ENCODE measurements around the gene PDCD11. TPM values are rescaled to one million over a fixed set of nuclear protein-coding genes. Genes with fewer than 3 reads are reported as not detected.
A peak's percentile ranks its signal among the peaks of the same experiment; 100 is the strongest.

PDCD11 gene
- total and polyA plus RNA-seq, 2 of the 8 experiments (the other 6 are each of a cell fraction or from before 2014, with no cell fraction given), result 18.1 to 79.1 TPM

DNA sequence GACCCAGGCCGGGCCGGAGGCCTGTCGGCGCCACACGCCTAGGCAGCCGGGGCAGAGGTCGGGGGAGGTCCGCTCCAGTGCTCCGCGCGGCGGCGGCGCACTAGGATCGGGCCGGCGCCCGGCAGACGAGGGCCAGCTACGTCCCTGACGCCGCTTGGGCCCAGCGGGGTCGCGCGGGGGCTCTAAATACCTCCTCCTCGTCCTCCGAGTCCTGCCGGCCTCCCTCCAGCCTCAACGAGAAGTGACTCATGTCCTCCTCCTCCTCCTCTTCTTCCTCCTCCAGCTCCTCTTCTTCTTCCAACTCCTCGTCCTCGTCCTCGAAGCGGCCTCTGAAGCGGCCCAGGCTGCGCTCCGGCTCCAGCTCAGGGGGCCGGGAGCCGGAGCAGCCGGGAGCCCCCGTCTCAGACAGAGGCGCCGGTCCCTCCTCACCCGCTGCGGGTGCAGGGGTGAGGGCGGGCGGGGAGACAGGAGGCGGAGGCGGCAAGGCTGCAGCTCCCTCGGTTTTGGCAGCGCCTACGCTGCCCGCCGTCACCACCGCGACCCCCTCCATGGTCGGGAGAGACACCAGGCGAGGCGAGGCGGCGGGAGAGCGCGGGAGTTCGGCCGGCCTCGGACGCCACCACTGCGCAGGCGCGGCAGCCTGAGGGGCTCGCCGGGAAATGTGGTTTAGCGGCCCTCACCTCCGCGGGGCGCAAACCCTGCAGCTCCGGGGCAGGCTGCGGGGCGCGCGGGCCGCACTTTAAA is 45.7 kb upstream of the PDCD11 start, which contains the start of gene PCGF6 (continued):
- TF ChIP-seq, protein P1, sequence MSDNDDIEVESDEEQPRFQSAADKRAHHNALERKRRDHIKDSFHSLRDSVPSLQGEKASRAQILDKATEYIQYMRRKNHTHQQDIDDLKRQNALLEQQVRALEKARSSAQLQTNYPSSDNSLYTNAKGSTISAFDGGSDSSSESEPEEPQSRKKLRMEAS (IDR thresholded peaks at IDR 0.05), result peak; percentile 91
- TF ChIP-seq TEAD4 (IDR thresholded peaks at IDR 0.05; ENCODE audit: low read depth, low read length), result no peak
- TF ChIP-seq JUND (IDR thresholded peaks at IDR 0.05; ENCODE audit: low read length), result 0 out of 2 replicates have a peak, but pooled peaks have one; percentile 26
- TF ChIP-seq, protein P2, sequence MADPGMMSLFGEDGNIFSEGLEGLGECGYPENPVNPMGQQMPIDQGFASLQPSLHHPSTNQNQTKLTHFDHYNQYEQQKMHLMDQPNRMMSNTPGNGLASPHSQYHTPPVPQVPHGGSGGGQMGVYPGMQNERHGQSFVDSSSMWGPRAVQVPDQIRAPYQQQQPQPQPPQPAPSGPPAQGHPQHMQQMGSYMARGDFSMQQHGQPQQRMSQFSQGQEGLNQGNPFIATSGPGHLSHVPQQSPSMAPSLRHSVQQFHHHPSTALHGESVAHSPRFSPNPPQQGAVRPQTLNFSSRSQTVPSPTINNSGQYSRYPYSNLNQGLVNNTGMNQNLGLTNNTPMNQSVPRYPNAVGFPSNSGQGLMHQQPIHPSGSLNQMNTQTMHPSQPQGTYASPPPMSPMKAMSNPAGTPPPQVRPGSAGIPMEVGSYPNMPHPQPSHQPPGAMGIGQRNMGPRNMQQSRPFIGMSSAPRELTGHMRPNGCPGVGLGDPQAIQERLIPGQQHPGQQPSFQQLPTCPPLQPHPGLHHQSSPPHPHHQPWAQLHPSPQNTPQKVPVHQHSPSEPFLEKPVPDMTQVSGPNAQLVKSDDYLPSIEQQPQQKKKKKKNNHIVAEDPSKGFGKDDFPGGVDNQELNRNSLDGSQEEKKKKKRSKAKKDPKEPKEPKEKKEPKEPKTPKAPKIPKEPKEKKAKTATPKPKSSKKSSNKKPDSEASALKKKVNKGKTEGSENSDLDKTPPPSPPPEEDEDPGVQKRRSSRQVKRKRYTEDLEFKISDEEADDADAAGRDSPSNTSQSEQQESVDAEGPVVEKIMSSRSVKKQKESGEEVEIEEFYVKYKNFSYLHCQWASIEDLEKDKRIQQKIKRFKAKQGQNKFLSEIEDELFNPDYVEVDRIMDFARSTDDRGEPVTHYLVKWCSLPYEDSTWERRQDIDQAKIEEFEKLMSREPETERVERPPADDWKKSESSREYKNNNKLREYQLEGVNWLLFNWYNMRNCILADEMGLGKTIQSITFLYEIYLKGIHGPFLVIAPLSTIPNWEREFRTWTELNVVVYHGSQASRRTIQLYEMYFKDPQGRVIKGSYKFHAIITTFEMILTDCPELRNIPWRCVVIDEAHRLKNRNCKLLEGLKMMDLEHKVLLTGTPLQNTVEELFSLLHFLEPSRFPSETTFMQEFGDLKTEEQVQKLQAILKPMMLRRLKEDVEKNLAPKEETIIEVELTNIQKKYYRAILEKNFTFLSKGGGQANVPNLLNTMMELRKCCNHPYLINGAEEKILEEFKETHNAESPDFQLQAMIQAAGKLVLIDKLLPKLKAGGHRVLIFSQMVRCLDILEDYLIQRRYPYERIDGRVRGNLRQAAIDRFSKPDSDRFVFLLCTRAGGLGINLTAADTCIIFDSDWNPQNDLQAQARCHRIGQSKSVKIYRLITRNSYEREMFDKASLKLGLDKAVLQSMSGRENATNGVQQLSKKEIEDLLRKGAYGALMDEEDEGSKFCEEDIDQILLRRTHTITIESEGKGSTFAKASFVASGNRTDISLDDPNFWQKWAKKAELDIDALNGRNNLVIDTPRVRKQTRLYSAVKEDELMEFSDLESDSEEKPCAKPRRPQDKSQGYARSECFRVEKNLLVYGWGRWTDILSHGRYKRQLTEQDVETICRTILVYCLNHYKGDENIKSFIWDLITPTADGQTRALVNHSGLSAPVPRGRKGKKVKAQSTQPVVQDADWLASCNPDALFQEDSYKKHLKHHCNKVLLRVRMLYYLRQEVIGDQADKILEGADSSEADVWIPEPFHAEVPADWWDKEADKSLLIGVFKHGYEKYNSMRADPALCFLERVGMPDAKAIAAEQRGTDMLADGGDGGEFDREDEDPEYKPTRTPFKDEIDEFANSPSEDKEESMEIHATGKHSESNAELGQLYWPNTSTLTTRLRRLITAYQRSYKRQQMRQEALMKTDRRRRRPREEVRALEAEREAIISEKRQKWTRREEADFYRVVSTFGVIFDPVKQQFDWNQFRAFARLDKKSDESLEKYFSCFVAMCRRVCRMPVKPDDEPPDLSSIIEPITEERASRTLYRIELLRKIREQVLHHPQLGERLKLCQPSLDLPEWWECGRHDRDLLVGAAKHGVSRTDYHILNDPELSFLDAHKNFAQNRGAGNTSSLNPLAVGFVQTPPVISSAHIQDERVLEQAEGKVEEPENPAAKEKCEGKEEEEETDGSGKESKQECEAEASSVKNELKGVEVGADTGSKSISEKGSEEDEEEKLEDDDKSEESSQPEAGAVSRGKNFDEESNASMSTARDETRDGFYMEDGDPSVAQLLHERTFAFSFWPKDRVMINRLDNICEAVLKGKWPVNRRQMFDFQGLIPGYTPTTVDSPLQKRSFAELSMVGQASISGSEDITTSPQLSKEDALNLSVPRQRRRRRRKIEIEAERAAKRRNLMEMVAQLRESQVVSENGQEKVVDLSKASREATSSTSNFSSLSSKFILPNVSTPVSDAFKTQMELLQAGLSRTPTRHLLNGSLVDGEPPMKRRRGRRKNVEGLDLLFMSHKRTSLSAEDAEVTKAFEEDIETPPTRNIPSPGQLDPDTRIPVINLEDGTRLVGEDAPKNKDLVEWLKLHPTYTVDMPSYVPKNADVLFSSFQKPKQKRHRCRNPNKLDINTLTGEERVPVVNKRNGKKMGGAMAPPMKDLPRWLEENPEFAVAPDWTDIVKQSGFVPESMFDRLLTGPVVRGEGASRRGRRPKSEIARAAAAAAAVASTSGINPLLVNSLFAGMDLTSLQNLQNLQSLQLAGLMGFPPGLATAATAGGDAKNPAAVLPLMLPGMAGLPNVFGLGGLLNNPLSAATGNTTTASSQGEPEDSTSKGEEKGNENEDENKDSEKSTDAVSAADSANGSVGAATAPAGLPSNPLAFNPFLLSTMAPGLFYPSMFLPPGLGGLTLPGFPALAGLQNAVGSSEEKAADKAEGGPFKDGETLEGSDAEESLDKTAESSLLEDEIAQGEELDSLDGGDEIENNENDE (IDR thresholded peaks at IDR 0.05; ENCODE audit: insufficient replicate concordance, low read length), result no peak
- peak; percentile 46; the same call in 1 of the 2 replicates for TF ChIP-seq SIX5 (IDR thresholded peaks at IDR 0.05; ENCODE audit: low read depth, low read length)
- TF ChIP-seq TAF7 (optimal IDR thresholded peaks at IDR 0.05; ENCODE audit: borderline replicate concordance, low read depth, low read length), result no peak
- peak; percentile 88 for TF ChIP-seq KDM4A (IDR thresholded peaks at IDR 0.05; ENCODE audit: low read depth, low read length, severe bottlenecking)
- no peak for TF ChIP-seq GTF2F1 (IDR thresholded peaks at IDR 0.05; ENCODE audit: borderline replicate concordance, low read depth, low read length)
- TF ChIP-seq CREB1 (IDR thresholded peaks at IDR 0.05), result peak; percentile 83
- no peak for TF ChIP-seq SP4 (IDR thresholded peaks at IDR 0.05; ENCODE audit: low read length)
- no peak for TF ChIP-seq CEBPB (IDR thresholded peaks at IDR 0.05; ENCODE audit: low read depth, low read length)
